HepG2 (cell line): ENCODE data around the gene LCP2. TPM values are rescaled to one million over a fixed set of nuclear protein-coding genes. Genes with fewer than 3 reads are reported as not detected.

ENCODE experiments used
- ATAC-seq: fragments of 200-7000 bp; cut with Tn5 transposase; 3 replicates; pipeline ENCODE4 v1.9.1; 2020; ENCODE audit warnings: mild to moderate bottlenecking, moderate library complexity
- BruUV-seq: library from RNA; stranded (reverse); fragments of 400-500 nt; replicated peaks from 2 replicates; lab custom pipeline; 2021; lab: Mats Ljungman, UMichigan
- CTCF ChIA-PET: fragments of 300-600 bp; formaldehyde crosslinking; extraction: SDS; loops from one replicate; lab custom pipeline; 2021; ENCODE audit warnings: low total read pairs, inconsistent platforms, low intra/inter-chr PET ratio; lab: Yijun Ruan, JAX
- POLR2A ChIA-PET: fragments of 350-600 bp; sonication (Branson Sonifier 250); formaldehyde crosslinking; loops from one replicate; lab custom pipeline; 2020; ENCODE audit warnings: antibody characterized with exemption, inconsistent platforms; lab: Yijun Ruan, JAX
- DNase-seq: peaks from one replicate; pipeline ENCODE4 v3.0.0-alpha.2; 2015; ENCODE audit warnings: low spot score
- FAIRE-seq: peaks from 3 replicates; lab custom pipeline; 2011; peaks lifted over from hg19 to GRCh38; lab: Jason Lieb, UNC
- H2AFZ ChIP-seq: one replicate; pipeline ENCODE4 v1.6.1; 2011; ENCODE audit warnings: low read length, inconsistent platforms
- H3K27ac ChIP-seq: fragments of 300-600 bp; 3 replicates; pipeline ENCODE4 v1.8.0; 2011; ENCODE audit warnings: mixed run types, mild to moderate bottlenecking, mixed read lengths, low read length, inconsistent platforms; ENCODE audit not compliant: insufficient read depth; ENCODE audit errors: extremely low read length
- H3K27me3 ChIP-seq, 2 experiments: fragments of 200-600 bp in 1 of 2; 2 replicates in 1 of 2; 3 replicates in 1 of 2; pipeline versions ENCODE4 v1.6.0 to v1.8.0; 2011; ENCODE audit warnings: low read length in 2 of 2, mild to moderate bottlenecking in 2 of 2, moderate library complexity in 2 of 2, inconsistent platforms in 1 of 2; ENCODE audit not compliant: insufficient read depth in 2 of 2, control insufficient read depth in 1 of 2
- H3K36me3 ChIP-seq, 2 experiments: fragments of 200-600 bp in 1 of 2; replicated peaks in 1 of 2; 2 replicates in 1 of 2; 3 replicates in 1 of 2; pipeline versions ENCODE4 v1.5.1 to v1.8.0; 2011; ENCODE audit warnings: low read length in 2 of 2, inconsistent platforms in 1 of 2; ENCODE audit not compliant: insufficient read depth in 2 of 2, control insufficient read depth in 1 of 2
- H3K4me1 ChIP-seq: 2 replicates; pipeline ENCODE4 v1.5.1; 2012; ENCODE audit warnings: low read length, inconsistent platforms; ENCODE audit not compliant: insufficient read depth
- H3K4me2 ChIP-seq: 2 replicates; pipeline ENCODE4 v1.6.0; 2011; ENCODE audit warnings: low read depth, low read length, inconsistent platforms
- H3K4me3 ChIP-seq, 3 experiments: fragments of 200-600 bp in 1 of 3; sonication (generic), shearing (Covaris generic) in 1 of 3; replicated peaks in 1 of 3; 2 replicates each; pipeline ENCODE4 v1.5.1; 2011 to 2016; ENCODE audit warnings: low read length in 3 of 3, inconsistent platforms in 2 of 3, low read depth in 2 of 3, mild to moderate bottlenecking in 2 of 3, control low read depth in 1 of 3, mixed read lengths in 1 of 3; ENCODE audit not compliant: insufficient read depth in 1 of 3
- H3K79me2 ChIP-seq: one replicate; pipeline ENCODE4 v1.6.1; 2011; ENCODE audit warnings: low read length, inconsistent platforms; ENCODE audit not compliant: insufficient read depth
- H3K9ac ChIP-seq: 2 replicates; pipeline ENCODE4 v1.6.0; 2011; ENCODE audit warnings: mild to moderate bottlenecking, low read depth, low read length, inconsistent platforms; ENCODE audit not compliant: insufficient read depth
- H3K9me3 ChIP-seq: 2 replicates; pipeline ENCODE4 v1.5.1; 2012; ENCODE audit warnings: mild to moderate bottlenecking, low read length
- H4K20me1 ChIP-seq: 2 replicates; pipeline ENCODE4 v1.6.0; 2011; ENCODE audit warnings: inconsistent platforms, mild to moderate bottlenecking, low read length, moderate library complexity; ENCODE audit not compliant: insufficient read depth
- CREB1 ChIP-seq, 2 experiments: fragments of 450-650 bp in 1 of 2; IDR thresholded peaks; 2 replicates each; pipeline ENCODE4 v1.6.1; 2016 to 2017; ENCODE audit warnings: control low read depth in 1 of 2, mild to moderate bottlenecking in 1 of 2, missing compliant biosample characterization in 1 of 2, missing genetic modification characterization in 1 of 2
- ELF4 ChIP-seq: sonication (generic); formaldehyde crosslinking; IDR thresholded peaks from 2 replicates; pipeline ENCODE4 v1.5.0; 2020; ENCODE audit warnings: missing genetic modification reagents, mild to moderate bottlenecking, moderate library complexity, borderline replicate concordance
- EZH2 ChIP-seq: conservative IDR thresholded peaks from 2 replicates; pipeline ENCODE4 v1.6.1; 2012; ENCODE audit warnings: mild to moderate bottlenecking, low read depth, low read length, moderate library complexity
- GRHL1 ChIP-seq: sonication (generic); formaldehyde crosslinking; conservative IDR thresholded peaks from 2 replicates; pipeline ENCODE4 v1.8.0; 2022; ENCODE audit warnings: missing genetic modification reagents
- HMG20A ChIP-seq: IDR thresholded peaks from 2 replicates; pipeline ENCODE4 v1.6.1; 2016; ENCODE audit warnings: borderline replicate concordance
- MXD1 ChIP-seq: sonication (generic); formaldehyde crosslinking; IDR thresholded peaks from 2 replicates; pipeline ENCODE4 v1.4.0; 2020; ENCODE audit warnings: mild to moderate bottlenecking, missing genetic modification reagents
- RBM39 ChIP-seq: fragments of 200-400 bp; formaldehyde crosslinking; IDR thresholded peaks from one replicate; pipeline ENCODE4 v1.6.1; 2018; ENCODE audit warnings: antibody characterized with exemption, mild to moderate bottlenecking, low read depth, low read length; ENCODE audit not compliant: poor library complexity, severe bottlenecking
- ZBTB49 ChIP-seq: sonication (generic); formaldehyde crosslinking; IDR thresholded peaks from 2 replicates; pipeline ENCODE4 v1.4.0; 2020; ENCODE audit warnings: missing genetic modification reagents, borderline replicate concordance
- WGBS: methylation state at CpG from one replicate; pipeline ENCODE4 v1.1.6; 2017; ENCODE audit warnings: low lambda C conversion rate; 5-methylcytosine and 5-hydroxymethylcytosine counted together
- in situ Hi-C: cut with HindIII; loops from 2 replicates; pipeline ENCODE4 v1.10.0; 2017; ENCODE audit warnings: low pct_unique_long_range_greater_than_20kb; ENCODE audit not compliant: extremely low pct_ligation_motif_present
- intact Hi-C: fragments of 100-400 bp; cut with micrococcal nuclease; formaldehyde crosslinking; loops from one replicate; pipeline ENCODE4 v1.10.0; 2022; ENCODE audit not compliant: unreplicated experiment
- polyA plus RNA-seq, 8 experiments: library from polyadenylated mRNA; depleted of rRNA in 3 of 8; stranded (reverse) in 7 of 8; unstranded in 1 of 8; fragments of >200 nt; fragmentation: Illumina TruSeq in 4 of 8; extraction: Trizol in 4 of 8; gene quantifications; 2 replicates each; pipeline versions ENCODE4 v1.2.1 to v1.2.3, GENCODE V29; 2011 to 2016; ENCODE audit warnings: low read depth in 4 of 8, missing spikeins in 1 of 8, mixed read lengths in 1 of 8; ENCODE audit not compliant: insufficient read depth in 1 of 8
- total RNA-seq, 5 experiments: library from RNA; depleted of rRNA; stranded (reverse); fragments of >200 nt; fragmentation: Illumina TruSeq; extraction: Trizol; gene quantifications; 2 replicates each; pipeline ENCODE4 v1.2.3, GENCODE V29; 2016; ENCODE audit warnings: low read depth in 1 of 5

LCP2 gene
- total and polyA plus RNA-seq, 2 of the 13 experiments (the other 11 are each of a cell fraction or from before 2014, with no cell fraction given): not detected

GRCh38 chr5:170313344-170313743 is 15.8 kb upstream of the LCP2 start (continued):
- TF ChIP-seq GRHL1 (CRISPR knock-in tag): no peak
- no peak for TF ChIP-seq EZH2
- no peak for TF ChIP-seq RBM39
- no peak for TF ChIP-seq HMG20A
- TF ChIP-seq ZBTB49 (CRISPR knock-in tag): no peak
- TF ChIP-seq MXD1 (CRISPR knock-in tag): no peak

GRCh38 chr5:170312666-170313065 is 15.1 kb upstream of the LCP2 start:
- H3K4me2 ChIP-seq: no peak overlapping the region
- H3K36me3 ChIP-seq: no peaks in the 10 kb centered on the region
- in situ Hi-C loops (no loop called here), intact Hi-C loops (no loop called here)
- no peaks in the 10 kb centered on the region for H3K9me3 ChIP-seq
- TF ChIP-seq ELF4 (CRISPR knock-in tag) (no peak), CREB1 (IDR thresholded peaks at IDR 0.05) (peak; percentile 53), CREB1 (CRISPR knock-in tag; IDR thresholded peaks at IDR 0.05) (no peak)
- H2AFZ ChIP-seq: no peak overlapping the region
- no peak for ATAC-seq
- WGBS: 0% methylated on average over 3 of the region's 3 CpGs
- H3K4me1 ChIP-seq: no peaks in the 10 kb centered on the region
- H3K79me2 ChIP-seq: no peaks in the 10 kb centered on the region
- H3K4me3 ChIP-seq: no peak overlapping the region
- no peaks in the 10 kb centered on the region for H4K20me1 ChIP-seq
- H3K27ac ChIP-seq: no peak overlapping the region
- CTCF ChIA-PET: no interaction called here
- BruUV-seq: no TSS peak
- H3K9ac ChIP-seq: no peak overlapping the region
- no peaks in the 10 kb centered on the region for H3K27me3 ChIP-seq
- FAIRE-seq: no peak
- POLR2A ChIA-PET: no interaction called here
- no peak for DNase-seq
